ENCODE results near the gene PCGF2. TPM values are rescaled to one million over a fixed set of nuclear protein-coding genes. Genes with fewer than 3 reads are reported as not detected.

Gene PCGF2
- total and polyA plus RNA-seq, 9 of the 15 experiments (the other 6 are each of a cell fraction or from before 2014, with no cell fraction given) = 1.3 to 33.4 (median 7.0) TPM

- TF ChIP-seq MTA1 (IDR thresholded peaks at IDR 0.05; ENCODE audit: borderline replicate concordance) (0 out of 2 replicates have a peak, but pooled peaks have one; percentile 19), CBFA2T3 (IDR thresholded peaks at IDR 0.05) (no peak), LCOR (CRISPR knock-in tag; IDR thresholded peaks at IDR 0.05) (no peak), BHLHE40 (IDR thresholded peaks at IDR 0.05; ENCODE audit: low read length) (peak; percentile 37; the same call in 1 of the 2 replicates), ZNF740 (CRISPR knock-in tag; IDR thresholded peaks at IDR 0.05) (0 out of 2 replicates have a peak, but pooled peaks have one; percentile 28), ZNF740 (tag; IDR thresholded peaks at IDR 0.05) (no peak), TGIF2 (CRISPR knock-in tag; IDR thresholded peaks at IDR 0.05) (no peak), RBFOX2 (IDR thresholded peaks at IDR 0.05; ENCODE audit: low read depth, low read length) (peak; percentile 53), ARID1B (IDR thresholded peaks at IDR 0.05) (0 out of 2 replicates have a peak, but pooled peaks have one; percentile 8), ZNF696 (CRISPR knock-in tag; conservative IDR thresholded peaks at IDR 0.05) (no peak), ATF7 (IDR thresholded peaks at IDR 0.05) (no peak), ZNF134 (CRISPR knock-in tag; conservative IDR thresholded peaks at IDR 0.05) (no peak), ZNF23 (CRISPR knock-in tag; IDR thresholded peaks at IDR 0.05) (no peak), ZNF395 (CRISPR knock-in tag; IDR thresholded peaks at IDR 0.05) (no peak), ETV1 (tag; conservative IDR thresholded peaks at IDR 0.05; ENCODE audit: low read depth) (no peak), ZNF224 (CRISPR knock-in tag; IDR thresholded peaks at IDR 0.05) (no peak), ZNF785 (CRISPR knock-in tag; IDR thresholded peaks at IDR 0.05) (no peak), KLF6 (CRISPR knock-in tag; IDR thresholded peaks at IDR 0.05; ENCODE audit: borderline replicate concordance) (no peak), TARDBP (IDR thresholded peaks at IDR 0.05) (no peak), GATAD2B (IDR thresholded peaks at IDR 0.05; ENCODE audit: borderline replicate concordance) (no peak), STAG1 (CRISPR knock-in tag; IDR thresholded peaks at IDR 0.05; ENCODE audit: borderline replicate concordance) (no peak), ASH1L (IDR thresholded peaks at IDR 0.05; ENCODE audit: borderline replicate concordance, low read depth, partially characterized antibody) (no peak), GABPB2 (CRISPR knock-in tag; conservative IDR thresholded peaks at IDR 0.05) (no peak), ZFP30 (CRISPR knock-in tag; IDR thresholded peaks at IDR 0.05; ENCODE audit: borderline replicate concordance) (no peak), ZNF217 (CRISPR knock-in tag; IDR thresholded peaks at IDR 0.05) (no peak), SRSF1 (IDR thresholded peaks at IDR 0.05; ENCODE audit: low read depth, low read length) (no peak)
Measured at GRCh38 chr17:38735161-38735997, 12.8 kb downstream of the PCGF2 start (continued).

Measured in K562 (cell line).